Caco-2 (cell line): ENCODE results near the gene FMN1. TPM values are rescaled to one million over a fixed set of nuclear protein-coding genes. Genes with fewer than 3 reads are reported as not detected.

Experiments used
- BruUV-seq: library from RNA; stranded (reverse); fragments of 400-500 nt; replicated peaks from 2 replicates; lab custom pipeline; 2021; lab: Mats Ljungman, UMichigan
- CTCF ChIA-PET: fragments of 300-600 bp; sonication (Branson Sonifier 250); formaldehyde crosslinking; loops from one replicate; lab custom pipeline; 2022; ENCODE audit warnings: antibody characterized with exemption; lab: Charles Lee
- POLR2A ChIA-PET: fragments of 300-600 bp; sonication (Branson Sonifier 250); formaldehyde crosslinking; loops from one replicate; lab custom pipeline; 2022; ENCODE audit warnings: antibody characterized with exemption; lab: Charles Lee
- DNase-seq, 2 experiments: peaks; one replicate each; pipeline versions ENCODE4 v3.0.0 to v3.0.0-alpha.2; 2020 to 2022
- H3K27me3 ChIP-seq: replicated peaks from 2 replicates; pipeline ENCODE4 v1.6.0; 2011; ENCODE audit warnings: low read length; ENCODE audit not compliant: control insufficient read depth, insufficient read depth
- H3K36me3 ChIP-seq: 2 replicates; pipeline ENCODE4 v1.5.1; 2011; ENCODE audit warnings: low read length; ENCODE audit not compliant: control insufficient read depth, insufficient read depth
- H3K4me1 ChIP-seq: fragments of 250-450 bp; sonication (Bioruptor Pico); 2 replicates; pipeline ENCODE4 v1.5.1; 2020; ENCODE audit warnings: mild to moderate bottlenecking
- H3K4me3 ChIP-seq: 2 replicates; pipeline ENCODE4 v1.5.1; 2011; ENCODE audit warnings: low read depth, mild to moderate bottlenecking, control low read depth, low read length
- H3K9me3 ChIP-seq: fragments of 250-450 bp; sonication (Bioruptor Pico); 2 replicates; pipeline ENCODE4 v1.5.1; 2020; ENCODE audit warnings: mild to moderate bottlenecking, moderate library complexity
- H3K27ac Mint-ChIP-seq: one replicate; pipeline ENCODE4 v1.8.0; 2022; ENCODE audit warnings: mixed read lengths; ENCODE audit not compliant: unreplicated experiment
- H3K27me3 Mint-ChIP-seq: one replicate; pipeline ENCODE4 v1.8.0; 2022; ENCODE audit warnings: mixed read lengths; ENCODE audit not compliant: insufficient read depth, unreplicated experiment
- H3K36me3 Mint-ChIP-seq: one replicate; pipeline ENCODE4 v1.8.0; 2022; ENCODE audit warnings: mild to moderate bottlenecking, mixed read lengths; ENCODE audit not compliant: insufficient read depth, unreplicated experiment
- H3K4me1 Mint-ChIP-seq: one replicate; pipeline ENCODE4 v1.8.0; 2022; ENCODE audit warnings: low read depth, mixed read lengths; ENCODE audit not compliant: unreplicated experiment
- H3K4me3 Mint-ChIP-seq: one replicate; pipeline ENCODE4 v1.8.0; 2022; ENCODE audit warnings: mild to moderate bottlenecking, moderate library complexity, mixed read lengths; ENCODE audit not compliant: unreplicated experiment
- H3K9me3 Mint-ChIP-seq: one replicate; pipeline ENCODE4 v1.8.0; 2022; ENCODE audit warnings: mixed read lengths; ENCODE audit not compliant: unreplicated experiment
- intact Hi-C: fragments of 100-400 bp; cut with micrococcal nuclease; formaldehyde crosslinking; loops from one replicate; pipeline ENCODE4 v1.10.0; 2022; ENCODE audit not compliant: unreplicated experiment
- total RNA-seq: library from RNA; stranded (reverse); gene quantifications from 2 replicates; pipeline ENCODE4 v1.2.3, GENCODE V29; 2022
- TF ChIP-seq, protein P1 (sequence below), 2 experiments: fragments of 200-600 bp in 1 of 2; IDR thresholded peaks; 1 replicate in 1 of 2; 2 replicates in 1 of 2; pipeline versions ENCODE4 v1.5.1 to v1.8.0; 2011 to 2022; ENCODE audit warnings: antibody characterized with exemption in 1 of 2, control low read depth in 1 of 2, inconsistent platforms in 1 of 2, low read depth in 1 of 2, low read length in 1 of 2, mild to moderate bottlenecking in 1 of 2, moderate library complexity in 1 of 2; ENCODE audit not compliant: insufficient read depth in 1 of 2, severe bottlenecking in 1 of 2, unreplicated experiment in 1 of 2

The FMN1 gene
- total RNA-seq, 1 experiment from 2014 or later = 1.6 TPM

DNA sequence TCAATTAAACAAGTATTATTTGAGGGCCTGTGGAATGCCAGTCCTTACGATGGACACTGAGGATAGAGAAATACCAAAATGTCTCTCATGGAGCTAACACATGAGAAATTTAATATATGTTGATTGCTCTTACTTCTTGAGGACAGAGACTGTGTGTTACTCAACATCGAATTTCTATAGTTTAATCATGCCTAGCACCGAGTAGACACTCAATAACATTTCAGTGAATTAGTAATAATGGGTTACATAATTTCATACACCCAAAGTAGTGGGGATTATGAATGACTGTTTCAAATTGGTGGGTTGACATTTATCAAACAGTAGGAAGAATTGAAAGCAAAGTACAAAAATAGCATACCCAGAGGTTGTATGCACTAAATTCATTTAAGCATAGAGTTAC, 11.2 kb downstream of the FMN1 start:
- Histone ChIP-seq H3K27me3 (no peaks in the 10 kb centered on the region), H3K36me3 (no peaks in the 10 kb centered on the region), H3K9me3 (no peaks in the 10 kb centered on the region), H3K4me3 (no peak overlapping the region), H3K4me1 (no peaks in the 10 kb centered on the region)
- TF ChIP-seq, protein P1, sequence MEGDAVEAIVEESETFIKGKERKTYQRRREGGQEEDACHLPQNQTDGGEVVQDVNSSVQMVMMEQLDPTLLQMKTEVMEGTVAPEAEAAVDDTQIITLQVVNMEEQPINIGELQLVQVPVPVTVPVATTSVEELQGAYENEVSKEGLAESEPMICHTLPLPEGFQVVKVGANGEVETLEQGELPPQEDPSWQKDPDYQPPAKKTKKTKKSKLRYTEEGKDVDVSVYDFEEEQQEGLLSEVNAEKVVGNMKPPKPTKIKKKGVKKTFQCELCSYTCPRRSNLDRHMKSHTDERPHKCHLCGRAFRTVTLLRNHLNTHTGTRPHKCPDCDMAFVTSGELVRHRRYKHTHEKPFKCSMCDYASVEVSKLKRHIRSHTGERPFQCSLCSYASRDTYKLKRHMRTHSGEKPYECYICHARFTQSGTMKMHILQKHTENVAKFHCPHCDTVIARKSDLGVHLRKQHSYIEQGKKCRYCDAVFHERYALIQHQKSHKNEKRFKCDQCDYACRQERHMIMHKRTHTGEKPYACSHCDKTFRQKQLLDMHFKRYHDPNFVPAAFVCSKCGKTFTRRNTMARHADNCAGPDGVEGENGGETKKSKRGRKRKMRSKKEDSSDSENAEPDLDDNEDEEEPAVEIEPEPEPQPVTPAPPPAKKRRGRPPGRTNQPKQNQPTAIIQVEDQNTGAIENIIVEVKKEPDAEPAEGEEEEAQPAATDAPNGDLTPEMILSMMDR (IDR thresholded peaks at IDR 0.05; ENCODE audit: insufficient read depth in 1 of 2, low read depth in 1 of 2, low read length in 1 of 2, severe bottlenecking in 1 of 2, unreplicated experiment in 1 of 2) = no peak
- no peak for DNase-seq
- no peaks in the 10 kb centered on the region for H3K9me3 Mint-ChIP-seq
- no peaks in the 10 kb centered on the region for H3K36me3 Mint-ChIP-seq
- H3K4me3 Mint-ChIP-seq = no peak overlapping the region
- ChIA-PET CTCF (no interaction called here), POLR2A (no interaction called here)
- BruUV-seq = no TSS peak
- no peak overlapping the region for H3K27ac Mint-ChIP-seq
- intact Hi-C loops = no loop called here
- H3K4me1 Mint-ChIP-seq = no peaks in the 10 kb centered on the region
- no peaks in the 10 kb centered on the region for H3K27me3 Mint-ChIP-seq

- ChIA-PET POLR2A (no interaction called here), CTCF (no interaction called here)
- H3K27me3 ChIP-seq = no peaks in the 10 kb centered on the region
- Mint-ChIP-seq H3K4me1 (no peaks in the 10 kb centered on the region), H3K27ac (no peak overlapping the region), H3K9me3 (no peaks in the 10 kb centered on the region), H3K4me3 (no peak overlapping the region), H3K36me3 (no peaks in the 10 kb centered on the region), H3K27me3 (no peaks in the 10 kb centered on the region)
- no TSS peak for BruUV-seq
- H3K4me3 ChIP-seq = no peak overlapping the region
- TF ChIP-seq, protein P1 (IDR thresholded peaks at IDR 0.05; ENCODE audit: insufficient read depth in 1 of 2, low read depth in 1 of 2, low read length in 1 of 2, severe bottlenecking in 1 of 2, unreplicated experiment in 1 of 2) = no peak
- intact Hi-C loops = no loop called here
- no peak for DNase-seq
- H3K36me3 ChIP-seq = no peaks in the 10 kb centered on the region
- no peaks in the 10 kb centered on the region for H3K4me1 ChIP-seq
- no peaks in the 10 kb centered on the region for H3K9me3 ChIP-seq
Measured at GRCh38 chr15:33182926-33183325, 11.6 kb downstream of the FMN1 start.

GRCh38 chr15:33182278-33182905, 12.1 kb downstream of the FMN1 start:
- TF ChIP-seq, protein P1 (IDR thresholded peaks at IDR 0.05; ENCODE audit: insufficient read depth in 1 of 2, low read depth in 1 of 2, low read length in 1 of 2, severe bottlenecking in 1 of 2, unreplicated experiment in 1 of 2) = peak; percentile 5 to 14
- Mint-ChIP-seq H3K27me3 (no peaks in the 10 kb centered on the region), H3K36me3 (no peaks in the 10 kb centered on the region), H3K9me3 (no peaks in the 10 kb centered on the region), H3K4me3 (no peak overlapping the region), H3K4me1 (no peaks in the 10 kb centered on the region), H3K27ac (no peak overlapping the region)
- intact Hi-C loops = no loop called here
- DNase-seq = no peak
- no peaks in the 10 kb centered on the region for H3K36me3 ChIP-seq
- ChIA-PET POLR2A (no interaction called here), CTCF (no interaction called here)
- H3K27me3 ChIP-seq = no peaks in the 10 kb centered on the region
- no peaks in the 10 kb centered on the region for H3K9me3 ChIP-seq
- H3K4me1 ChIP-seq = no peaks in the 10 kb centered on the region
- no peak overlapping the region for H3K4me3 ChIP-seq
- no TSS peak for BruUV-seq
